HG03432 (cell line): ENCODE results near the gene GOLPH3L.
"Not testable (repeated sequence)": the region's sequence is repeated elsewhere in the genome, so short reads cannot be mapped to it uniquely, and the experiment has no call there.

Experiments
- ATAC-seq: cut with Tn5 transposase; IDR thresholded peaks from one replicate; pipeline ENCODE4 v1.9.1; 2021; ENCODE audit warnings: mild to moderate bottlenecking, moderate library complexity; ENCODE audit not compliant: unreplicated experiment

Gene GOLPH3L

GRCh38 chr1:150619576-150620509 lies 77.1 kb downstream of the GOLPH3L start:
- ATAC-seq, result no peak

GRCh38 chr1:150615346-150616201 lies 81.4 kb downstream of the GOLPH3L start:
- ATAC-seq, result no peak

DNA sequence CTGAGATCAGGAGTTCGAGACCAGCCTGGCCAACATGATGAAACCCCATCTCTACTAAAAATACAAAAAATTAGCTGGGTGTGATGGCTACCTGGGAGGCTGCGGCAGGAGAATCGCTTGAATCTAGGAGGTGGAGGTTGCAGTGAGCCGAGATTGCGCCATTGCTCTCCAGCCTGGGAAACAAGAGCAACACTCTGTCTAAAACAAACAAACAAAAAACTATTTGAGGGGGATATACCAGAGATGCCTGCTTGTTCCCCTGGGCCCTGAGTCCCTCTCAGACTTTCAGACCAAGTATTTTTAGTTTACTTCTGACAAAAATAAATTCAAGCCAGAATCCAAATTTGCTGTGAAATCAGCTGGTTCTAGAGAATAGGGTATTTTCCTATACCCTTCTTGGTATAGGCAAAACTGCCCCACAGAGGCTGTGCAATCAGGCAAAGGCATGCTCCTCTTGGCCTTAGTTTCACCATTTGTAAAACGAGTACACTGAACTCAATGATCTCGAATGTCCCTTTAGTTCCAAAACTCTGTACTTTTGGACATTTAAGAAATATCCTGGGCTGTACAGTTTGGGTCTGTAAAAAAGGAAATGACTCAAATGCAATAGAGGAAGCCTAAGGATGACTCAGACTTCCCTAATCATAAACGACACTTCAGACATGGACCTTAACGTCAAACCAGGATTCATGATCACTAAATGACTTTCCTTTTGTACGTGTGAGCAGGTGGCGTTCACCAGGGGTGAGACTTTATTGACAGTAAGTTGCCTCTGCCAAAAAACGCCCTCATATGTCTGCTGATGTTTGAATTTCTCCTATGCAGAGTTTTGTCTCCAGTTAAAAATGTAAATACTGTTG lies 83.7 kb downstream of the GOLPH3L start:
- peak; percentile 49 for ATAC-seq

DNA sequence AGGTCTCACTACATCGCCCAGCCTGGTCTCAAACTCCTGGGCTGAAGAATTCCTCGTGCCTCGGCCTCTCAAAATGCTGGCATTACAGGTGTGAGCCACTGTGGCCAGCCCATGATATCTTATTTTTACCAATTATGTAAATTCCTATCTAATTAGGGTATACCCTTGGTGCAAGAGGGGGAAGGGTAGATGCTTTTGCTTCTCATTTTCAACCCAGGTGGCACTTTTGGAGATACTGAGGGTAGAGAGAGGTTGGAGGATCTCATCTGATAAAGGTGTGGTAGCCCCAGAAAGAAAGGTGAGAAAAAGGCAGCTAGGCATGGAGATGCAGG lies 85.0 kb downstream of the GOLPH3L start:
- no peak for ATAC-seq

DNA sequence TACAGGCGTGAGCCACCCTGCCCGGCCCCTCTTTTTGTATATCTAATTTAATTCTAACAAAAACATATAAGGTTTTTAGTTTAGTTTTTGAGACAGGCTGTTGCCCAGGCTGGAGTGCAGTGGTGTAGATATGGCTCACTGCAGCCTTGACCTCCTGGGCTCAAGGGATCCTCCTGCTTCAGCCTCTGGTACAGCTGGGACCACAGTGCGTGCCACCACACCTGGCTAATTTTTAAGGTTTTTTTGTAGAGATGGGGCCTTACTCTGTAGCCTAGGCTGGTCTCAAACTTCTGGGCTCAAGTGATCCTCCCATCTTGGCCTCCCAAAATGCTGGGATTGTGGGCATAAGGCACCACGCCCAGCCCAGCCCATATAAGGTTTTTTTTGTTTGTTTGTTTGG lies 86.4 kb downstream of the GOLPH3L start:
- no peak for ATAC-seq

DNA sequence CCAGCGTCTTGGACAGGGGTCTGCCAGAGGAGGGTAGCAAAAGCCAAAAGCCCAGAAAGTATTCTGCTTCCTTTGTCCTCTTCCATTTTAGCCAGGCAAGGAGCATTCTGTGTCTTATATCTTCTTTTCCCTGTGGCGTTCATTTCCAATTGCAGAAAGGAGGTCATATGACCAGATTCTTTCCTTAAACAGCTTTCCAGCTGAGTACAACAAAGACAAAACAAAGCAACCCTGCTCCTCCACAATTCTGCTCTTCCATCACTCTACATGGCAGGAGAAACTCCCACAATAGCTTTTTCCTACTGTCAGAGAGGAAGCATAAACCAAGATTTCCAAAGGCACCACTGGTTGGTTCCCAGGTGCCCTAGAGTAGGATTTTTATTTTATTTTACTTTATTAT lies 87.2 kb downstream of the GOLPH3L start:
- ATAC-seq, result no peak

DNA sequence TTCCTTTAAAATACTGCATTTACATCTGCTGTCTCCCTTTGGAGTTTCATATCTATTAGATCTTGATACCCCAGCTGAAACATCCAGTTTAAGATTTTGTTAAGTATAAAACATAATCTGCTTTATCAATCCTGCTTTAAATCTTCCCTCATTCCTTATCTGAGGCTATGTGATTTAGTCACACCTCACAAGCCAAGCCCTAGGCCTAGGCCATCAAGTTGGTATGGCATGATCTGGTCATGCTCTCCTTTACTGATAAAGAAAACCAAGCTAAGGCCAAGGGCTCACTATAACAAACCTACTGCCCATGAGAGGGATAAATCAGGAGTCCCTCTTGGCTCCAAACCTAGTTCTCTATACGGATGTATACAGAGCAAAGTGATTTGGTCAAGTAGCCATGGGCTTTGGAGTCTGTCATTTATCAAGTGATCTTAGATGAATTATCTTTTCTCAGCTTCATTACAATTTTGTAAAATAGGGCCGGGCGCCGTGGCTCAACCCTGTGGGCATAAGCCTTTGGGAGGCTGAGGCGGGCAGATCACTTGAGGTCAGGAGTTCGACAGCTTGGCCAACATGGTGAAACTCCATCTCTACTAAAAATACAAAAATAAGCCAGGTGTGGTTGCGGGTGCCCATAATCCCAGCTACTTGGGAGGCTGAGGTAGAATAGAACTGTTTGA lies 90.4 kb downstream of the GOLPH3L start:
- ATAC-seq, result no peak

DNA sequence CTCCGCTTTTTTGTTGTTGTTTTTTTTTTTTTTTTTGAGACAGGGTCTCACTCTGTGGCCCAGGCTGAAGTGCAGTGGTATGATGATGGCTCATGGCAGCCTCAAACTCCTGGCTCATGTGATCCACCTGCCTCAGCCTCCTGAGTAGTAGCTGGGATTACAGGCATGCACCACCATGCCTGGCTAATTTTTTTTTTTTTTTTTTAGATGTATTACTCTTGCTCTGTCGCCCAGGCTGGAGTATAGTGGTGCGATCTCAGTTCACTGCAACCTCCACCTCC lies 91.6 kb downstream of the GOLPH3L start:
- not testable (repeated sequence) for ATAC-seq

DNA sequence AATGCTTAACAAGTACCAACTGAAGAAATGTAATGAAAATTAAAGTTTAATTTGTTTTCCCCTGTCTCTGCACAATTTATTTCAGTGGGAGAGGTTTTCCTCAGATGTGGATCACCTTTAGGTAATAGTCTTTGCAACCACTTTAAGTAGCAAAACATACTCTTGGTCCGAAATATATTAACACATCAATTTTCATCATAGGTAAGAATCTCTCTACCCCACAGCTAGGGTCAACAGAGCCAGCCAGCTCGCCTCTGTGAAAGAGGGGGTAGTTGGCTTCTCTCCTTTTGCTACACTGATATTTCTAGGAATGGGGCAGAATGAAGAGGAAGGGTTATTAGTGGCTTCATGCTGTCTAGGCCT lies 92.7 kb downstream of the GOLPH3L start:
- no peak for ATAC-seq

- no peak for ATAC-seq
Observed at GRCh38 chr1:150603711-150604110, 93.2 kb downstream of the GOLPH3L start.

- ATAC-seq, result not testable (repeated sequence)
Observed at GRCh38 chr1:150602372-150602771, 94.6 kb downstream of the GOLPH3L start.

DNA sequence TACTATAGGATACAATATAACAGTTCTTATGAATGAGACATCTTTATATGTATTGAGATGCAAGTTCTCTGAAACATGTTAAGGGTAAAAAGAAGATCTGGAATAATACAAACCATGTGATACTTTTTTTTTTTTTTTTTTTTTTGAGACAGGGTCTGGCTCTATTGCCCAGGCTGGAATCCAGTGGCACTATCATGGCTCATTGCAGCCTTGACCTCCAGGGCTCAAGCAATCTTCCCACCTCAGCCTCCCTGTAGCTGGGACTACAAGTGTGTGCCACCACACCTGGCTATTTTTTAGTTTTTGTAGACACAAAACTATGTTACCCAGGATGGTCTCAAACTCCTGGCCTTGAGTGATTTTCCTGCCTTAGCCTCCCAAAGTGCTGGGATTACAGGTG lies 95.4 kb downstream of the GOLPH3L start:
- no peak for ATAC-seq

DNA sequence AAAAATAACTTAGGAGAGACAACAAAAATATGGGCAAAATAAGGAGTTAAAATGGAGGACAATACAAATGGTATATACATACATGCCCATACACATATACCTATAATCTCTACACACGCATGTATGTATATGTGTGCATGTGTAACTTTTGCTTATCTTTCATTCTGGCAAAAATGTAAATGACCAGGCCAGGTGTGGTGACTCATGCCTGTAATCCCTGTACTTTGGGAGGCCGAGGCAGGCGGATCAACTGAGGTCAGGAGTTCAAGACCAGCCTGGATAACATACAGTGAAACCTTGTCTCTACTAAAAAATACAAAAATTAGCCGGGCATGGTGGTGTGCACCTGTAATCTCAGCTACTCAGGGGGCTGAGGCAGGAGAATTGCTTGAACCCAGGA lies 98.6 kb downstream of the GOLPH3L start:
- ATAC-seq, result not testable (repeated sequence)

DNA sequence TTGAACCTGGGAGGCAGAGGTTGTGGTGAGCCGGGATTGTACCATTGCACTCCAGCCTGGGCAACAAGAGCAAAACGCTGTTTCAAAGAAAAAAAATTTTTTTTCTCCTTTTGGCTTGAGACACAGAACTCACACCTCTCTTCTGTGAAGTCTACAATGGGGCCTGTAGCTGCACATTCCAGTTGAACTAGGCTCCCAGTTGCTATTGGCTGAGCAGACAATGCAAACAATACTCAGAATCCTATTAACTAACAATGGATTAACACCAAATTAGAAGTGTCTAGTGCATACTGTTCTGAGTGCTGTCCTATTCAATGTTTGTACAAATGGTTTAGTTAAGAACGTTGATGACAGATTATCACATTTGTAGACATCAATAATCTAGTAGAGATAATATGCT lies 100.0 kb downstream of the GOLPH3L start:
- no peak for ATAC-seq
